Spleen (tissue), 11 donors: Measurements from ENCODE around the gene LRBA. TPM values are rescaled to one million over a fixed set of nuclear protein-coding genes. Genes with fewer than 3 reads are reported as not detected.

Source experiments
- DNase-seq: peaks from one replicate; pipeline ENCODE4 v3.0.0-alpha.2; 2020
- H3K27ac ChIP-seq, 8 donors: fragments of 200-600 bp; sonication (generic) in 7 of 8; 1 replicate in 4 of 8; 2 replicates in 4 of 8; pipeline versions ENCODE4 v1.5.0 to v1.8.0; 2016 to 2021; ENCODE audit warnings: inconsistent platforms in 4 of 8, mild to moderate bottlenecking in 4 of 8, moderate library complexity in 1 of 8
- H3K27me3 ChIP-seq, 7 donors: fragments of 200-600 bp; sonication (generic) in 6 of 7; replicated peaks in 1 of 7; 1 replicate in 4 of 7; 2 replicates in 3 of 7; pipeline versions ENCODE4 v1.5.0 to v1.8.0; 2016 to 2021; ENCODE audit warnings: inconsistent platforms in 3 of 7, mild to moderate bottlenecking in 1 of 7
- H3K36me3 ChIP-seq, 6 donors: fragments of 200-600 bp; sonication (generic) in 5 of 6; 1 replicate in 4 of 6; 2 replicates in 2 of 6; pipeline versions ENCODE4 v1.5.0 to v1.8.0; 2016 to 2021; ENCODE audit warnings: inconsistent platforms in 2 of 6
- H3K4me1 ChIP-seq, 6 donors: fragments of 200-600 bp; sonication (generic) in 5 of 6; 1 replicate in 3 of 6; 2 replicates in 3 of 6; pipeline versions ENCODE4 v1.5.0 to v1.8.0; 2016 to 2021; ENCODE audit warnings: inconsistent platforms in 3 of 6
- H3K4me3 ChIP-seq, 8 donors: fragments of 200-600 bp; sonication (generic) in 7 of 8; 1 replicate in 4 of 8; 2 replicates in 4 of 8; pipeline versions ENCODE4 v1.5.0 to v1.8.0; 2016 to 2021; ENCODE audit warnings: inconsistent platforms in 4 of 8, mild to moderate bottlenecking in 4 of 8, moderate library complexity in 2 of 8
- H3K9me3 ChIP-seq, 8 donors: fragments of 200-600 bp; sonication (generic) in 7 of 8; 1 replicate in 4 of 8; 2 replicates in 4 of 8; pipeline versions ENCODE4 v1.5.0 to v1.8.0; 2016 to 2021; ENCODE audit warnings: inconsistent platforms in 4 of 8
- POLR2A ChIP-seq, 3 donors: fragments of 450-650 bp; IDR thresholded peaks; one replicate each; pipeline ENCODE4 v1.5.1; 2017; ENCODE audit warnings: antibody characterized with exemption in 3 of 3, mild to moderate bottlenecking in 1 of 3
- POLR2AphosphoS5 ChIP-seq, 3 donors: sonication (generic); formaldehyde crosslinking; IDR thresholded peaks; one replicate each; pipeline ENCODE4 v1.5.1; 2017; ENCODE audit warnings: antibody characterized with exemption in 3 of 3
- WGBS, 5 donors: extraction: QIAGEN DNeasy Blood & Tissue Kit in 3 of 5; methylation state at CpG; one replicate each; pipeline versions ENCODE4 v1.1.5 to v1.1.7; 2013 to 2018; 5-methylcytosine and 5-hydroxymethylcytosine counted together
- intact Hi-C: fragments of 100-400 bp; cut with DNase I; formaldehyde crosslinking; loops from one replicate; pipeline ENCODE4 v1.15.0; 2023; ENCODE audit warnings: low total_unique reads
- polyA plus RNA-seq, 3 donors: library from polyadenylated mRNA; stranded (reverse); fragments of 200-250 nt; gene quantifications; one replicate each; pipeline ENCODE4 v1.2.1, GENCODE V29; 2013
- total RNA-seq, 7 donors: library from RNA; depleted of rRNA in 3 of 7; stranded (reverse); fragments of >200 nt in 3 of 7; fragmentation: NEBNext Ultra II Directional in 4 of 7; extraction: Animal tissue kit (Norgen Biotek cat#: 25700) in 4 of 7; gene quantifications; one replicate each; pipeline versions ENCODE4 v1.1.0 to v1.2.1, GENCODE V29; 2016 to 2021
- TF ChIP-seq, protein P1 (sequence below), 11 experiments: fragments of 200-600 bp in 7 of 11; fragments of 450-650 bp in 4 of 11; sonication (generic) in 4 of 11; IDR thresholded peaks in 8 of 11; conservative IDR thresholded peaks in 3 of 11; 1 replicate in 7 of 11; 2 replicates in 4 of 11; pipeline versions ENCODE4 v1.4.0 to v1.8.0; 2016 to 2021; ENCODE audit warnings: antibody characterized with exemption in 11 of 11, inconsistent platforms in 4 of 11, mild to moderate bottlenecking in 1 of 11
- donor health status: healthy with polysubstance abuse.
- donor health status: DM: no; HTN: no; CAD: no; lungs with moderate emphysema.
- donor health status: DM: no; HTN: no; CAD: no.
- donor health status: Bipolar disorder and iron deficiency.
- donor health status: healthy.
- donor health status: DM: no; HTN: no; CAD: no.
- donor health status: DM: yes; HTN: yes; CAD: no.

The LRBA gene
- total and polyA plus RNA-seq, 10 donors, result 8.2 to 84.9 (median 50.5) TPM

- Histone ChIP-seq H3K27me3 (no peaks in the 10 kb centered on the region), H3K36me3 (peaks cover 0 to 25% (median 0%) of the 10 kb centered on the region in 6 donors), H3K9me3 (no peaks in the 10 kb centered on the region), H3K27ac (no peak overlapping the region), H3K4me3 (no peak overlapping the region), H3K4me1 (no peaks in the 10 kb centered on the region)
- DNase-seq, result no peak
- no peak for TF ChIP-seq POLR2AphosphoS5 (IDR thresholded peaks at IDR 0.05)
- TF ChIP-seq, protein P1, sequence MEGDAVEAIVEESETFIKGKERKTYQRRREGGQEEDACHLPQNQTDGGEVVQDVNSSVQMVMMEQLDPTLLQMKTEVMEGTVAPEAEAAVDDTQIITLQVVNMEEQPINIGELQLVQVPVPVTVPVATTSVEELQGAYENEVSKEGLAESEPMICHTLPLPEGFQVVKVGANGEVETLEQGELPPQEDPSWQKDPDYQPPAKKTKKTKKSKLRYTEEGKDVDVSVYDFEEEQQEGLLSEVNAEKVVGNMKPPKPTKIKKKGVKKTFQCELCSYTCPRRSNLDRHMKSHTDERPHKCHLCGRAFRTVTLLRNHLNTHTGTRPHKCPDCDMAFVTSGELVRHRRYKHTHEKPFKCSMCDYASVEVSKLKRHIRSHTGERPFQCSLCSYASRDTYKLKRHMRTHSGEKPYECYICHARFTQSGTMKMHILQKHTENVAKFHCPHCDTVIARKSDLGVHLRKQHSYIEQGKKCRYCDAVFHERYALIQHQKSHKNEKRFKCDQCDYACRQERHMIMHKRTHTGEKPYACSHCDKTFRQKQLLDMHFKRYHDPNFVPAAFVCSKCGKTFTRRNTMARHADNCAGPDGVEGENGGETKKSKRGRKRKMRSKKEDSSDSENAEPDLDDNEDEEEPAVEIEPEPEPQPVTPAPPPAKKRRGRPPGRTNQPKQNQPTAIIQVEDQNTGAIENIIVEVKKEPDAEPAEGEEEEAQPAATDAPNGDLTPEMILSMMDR (IDR thresholded peaks at IDR 0.05 in 8 of 11, conservative IDR thresholded peaks at IDR 0.05 in 3 of 11), result no peak
- no peak for TF ChIP-seq POLR2A (IDR thresholded peaks at IDR 0.05)
- WGBS, 5 donors, result 68 to 84% (median 71%) methylated on average over 3 of the region's 3 CpGs
- intact Hi-C loops, result no loop called here
Measured at GRCh38 chr4:150491132-150492049, 523.7 kb downstream of the LRBA start.

DNA sequence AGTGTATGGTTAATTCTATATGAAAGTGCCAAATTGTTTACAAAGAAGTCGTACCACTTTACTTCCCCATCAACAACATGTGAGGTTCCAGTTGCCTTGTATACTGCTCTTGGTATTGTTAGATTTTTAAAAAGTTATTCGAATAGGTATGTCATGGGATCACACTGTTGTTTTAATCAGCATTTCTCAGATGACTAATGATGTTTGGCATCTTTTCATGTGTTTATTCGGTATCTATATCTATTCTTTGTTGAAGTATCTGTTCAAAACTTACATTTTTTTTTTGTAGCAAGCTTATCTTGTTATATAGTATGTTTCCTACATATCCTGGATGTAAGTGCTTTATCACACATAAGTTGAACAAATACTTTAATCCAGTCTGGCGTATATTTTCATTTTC, 532.5 kb downstream of the LRBA start:
- no peak overlapping the region for H3K4me3 ChIP-seq
- no peaks in the 10 kb centered on the region for H3K4me1 ChIP-seq
- 76 to 85% (median 82%) methylated on average over 4 of the region's 4 CpGs for WGBS, 5 donors
- H3K27ac ChIP-seq, result no peak overlapping the region
- TF ChIP-seq POLR2AphosphoS5 (IDR thresholded peaks at IDR 0.05), result no peak
- no peak for TF ChIP-seq POLR2A (IDR thresholded peaks at IDR 0.05)
- TF ChIP-seq, protein P1 (IDR thresholded peaks at IDR 0.05 in 8 of 11, conservative IDR thresholded peaks at IDR 0.05 in 3 of 11), result no peak
- peaks cover 0 to 35% (median 0%) of the 10 kb centered on the region in 6 donors for H3K36me3 ChIP-seq
- H3K27me3 ChIP-seq, result no peaks in the 10 kb centered on the region
- H3K9me3 ChIP-seq, result no peaks in the 10 kb centered on the region
- no peak for DNase-seq
- intact Hi-C loops, result no loop called here

DNA sequence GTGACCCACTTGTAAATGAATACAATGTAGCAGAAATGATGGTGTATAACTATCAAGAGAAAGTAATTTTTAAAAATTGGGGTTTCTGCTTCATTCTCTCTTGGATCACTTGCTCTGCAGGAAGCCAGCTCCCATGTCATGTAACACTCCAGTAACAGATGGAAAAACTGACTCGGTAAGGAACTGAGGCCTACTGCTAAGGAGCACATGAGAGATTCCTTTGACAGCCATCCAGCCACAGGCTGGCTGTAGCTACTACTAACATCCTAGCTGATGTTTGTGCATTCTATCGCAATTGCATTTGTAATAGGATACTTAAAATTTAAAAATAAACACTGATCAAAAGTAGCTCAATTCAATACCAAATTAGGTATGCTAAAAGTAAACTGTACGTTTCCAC, 535.4 kb downstream of the LRBA start:
- no peaks in the 10 kb centered on the region for H3K27me3 ChIP-seq
- no peak for DNase-seq
- no peak overlapping the region for H3K4me3 ChIP-seq
- no peaks in the 10 kb centered on the region for H3K9me3 ChIP-seq
- peaks cover 0 to 9% (median 0%) of the 10 kb centered on the region in 6 donors for H3K36me3 ChIP-seq
- TF ChIP-seq, protein P1 (IDR thresholded peaks at IDR 0.05 in 8 of 11, conservative IDR thresholded peaks at IDR 0.05 in 3 of 11), result no peak
- TF ChIP-seq POLR2AphosphoS5 (IDR thresholded peaks at IDR 0.05), result no peak
- TF ChIP-seq POLR2A (IDR thresholded peaks at IDR 0.05), result no peak
- intact Hi-C loops, result no loop called here
- H3K4me1 ChIP-seq, result no peaks in the 10 kb centered on the region
- 95 to 98% (median 96%) methylated on average over 3 of the region's 3 CpGs for WGBS, 5 donors
- no peak overlapping the region for H3K27ac ChIP-seq

- intact Hi-C loops, result no loop called here
- Histone ChIP-seq H3K4me3 (no peak overlapping the region), H3K4me1 (no peaks in the 10 kb centered on the region), H3K9me3 (no peaks in the 10 kb centered on the region), H3K27ac (no peak overlapping the region), H3K27me3 (no peaks in the 10 kb centered on the region), H3K36me3 (peaks cover 0 to 16% (median 0%) of the 10 kb centered on the region in 6 donors)
- no peak for DNase-seq
- TF ChIP-seq, protein P1 (IDR thresholded peaks at IDR 0.05 in 8 of 11, conservative IDR thresholded peaks at IDR 0.05 in 3 of 11), result no peak
- no peak for TF ChIP-seq POLR2A (IDR thresholded peaks at IDR 0.05)
- TF ChIP-seq POLR2AphosphoS5 (IDR thresholded peaks at IDR 0.05), result no peak
- WGBS, 5 donors, result 72 to 92% (median 83%) methylated on average over 1 of the region's 1 CpG
Measured at GRCh38 chr4:150477869-150478268, 537.2 kb downstream of the LRBA start.
